HAP-1 (cell line): ENCODE data around the gene KLHL26.
"Not testable (repeated sequence)": the region's sequence is repeated elsewhere in the genome, so short reads cannot be mapped to it uniquely, and the experiment has no call there.

ENCODE experiments used
- DNase-seq, 2 experiments: peaks; one replicate each; pipeline ENCODE4 v3.0.0-alpha.2; 2016 to 2020; ENCODE audit warnings: low spot score in 2 of 2
- H3K27me3 ChIP-seq: fragments of 250-450 bp; sonication (Bioruptor Pico); 2 replicates; pipeline ENCODE4 v1.5.1; 2020; ENCODE audit warnings: low read depth, mild to moderate bottlenecking, moderate library complexity
- H3K36me3 ChIP-seq: fragments of 250-450 bp; sonication (Bioruptor Pico); replicated peaks from 2 replicates; pipeline ENCODE4 v1.5.1; 2020; ENCODE audit warnings: mild to moderate bottlenecking
- H3K4me1 ChIP-seq: fragments of 250-450 bp; sonication (Bioruptor Pico); 2 replicates; pipeline ENCODE4 v1.5.1; 2020; ENCODE audit warnings: mild to moderate bottlenecking
- H3K4me3 ChIP-seq: fragments of 250-450 bp; sonication (Bioruptor Pico); 2 replicates; pipeline ENCODE4 v1.5.1; 2020; ENCODE audit warnings: mild to moderate bottlenecking, moderate library complexity
- H3K9me3 ChIP-seq: fragments of 250-450 bp; sonication (Bioruptor Pico); 2 replicates; pipeline ENCODE4 v1.5.1; 2020; ENCODE audit warnings: mild to moderate bottlenecking, moderate library complexity
- in situ Hi-C: fragments of 300-500 bp; cut with MboI; formaldehyde crosslinking; loops from 3 replicates; pipeline ENCODE4 v1.14.3; 2020; ENCODE audit warnings: low sequenced_read_pairs, inconsistent platforms, mixed read lengths

Gene KLHL26

GRCh38 chr19:18636969-18637629 lies at the start of gene KLHL26:
Gene KLHL26 (plus strand): TSS chr19:18637028. CDS start chr19:18637055, 27 bp downstream.
- no peaks in the 10 kb centered on the region for H3K27me3 ChIP-seq
- H3K9me3 ChIP-seq = no peaks in the 10 kb centered on the region
- H3K36me3 ChIP-seq = no peaks in the 10 kb centered on the region
- in situ Hi-C loops = no loop called here
- H3K4me1 ChIP-seq = peaks cover 9% of the 10 kb centered on the region
- DNase-seq = no peak
- peak within 1 kb of the TSS; percentile 90 for H3K4me3 ChIP-seq

- 0 out of 2 replicates have a peak, but pooled peaks cover 2% of the 10 kb centered on the region for H3K27me3 ChIP-seq
- H3K4me1 ChIP-seq = peaks cover 16% of the 10 kb centered on the region
- DNase-seq = no peak
- H3K9me3 ChIP-seq = 0 out of 2 replicates have a peak, but pooled peaks cover 3% of the 10 kb centered on the region
- peaks cover 13% of the 10 kb centered on the region for H3K36me3 ChIP-seq
- H3K4me3 ChIP-seq = no peak overlapping the region
- in situ Hi-C loops = no loop called here
These were observed 49.3 kb upstream of the KLHL26 start for GRCh38 chr19:18587561-18587960.

GRCh38 chr19:18587962-18588610 lies 48.7 kb upstream of the KLHL26 start:
- peaks cover 16% of the 10 kb centered on the region for H3K4me1 ChIP-seq
- in situ Hi-C loops = no loop called here

GRCh38 chr19:18588611-18589379 lies 48.0 kb upstream of the KLHL26 start, which contains the start of gene REX1BD:
Gene REX1BD (plus strand): TSS chr19:18588798. CDS start chr19:18588802, 4 bp downstream.
- Histone ChIP-seq H3K36me3 (peaks cover 16% of the 10 kb centered on the region), H3K27me3 (0 out of 2 replicates have a peak, but pooled peaks cover 2% of the 10 kb centered on the region), H3K4me1 (peaks cover 22% of the 10 kb centered on the region), H3K9me3 (0 out of 2 replicates have a peak, but pooled peaks cover 3% of the 10 kb centered on the region), H3K4me3 (peak within 1 kb of the TSS; percentile 79)
- DNase-seq = peak; percentile 78 to 93
- in situ Hi-C loops = no loop called here

More at GRCh38 chr19:18587962-18588610, 48.7 kb upstream of the KLHL26 start:
- 0 out of 2 replicates have a peak, but pooled peaks cover 2% of the 10 kb centered on the region for H3K27me3 ChIP-seq
- peaks cover 16% of the 10 kb centered on the region for H3K36me3 ChIP-seq
- DNase-seq = no peak
- 0 out of 2 replicates have a peak, but pooled peaks cover 3% of the 10 kb centered on the region for H3K9me3 ChIP-seq
- peak overlapping the region; percentile 79 for H3K4me3 ChIP-seq

GRCh38 chr19:18589380-18590272 lies 47.2 kb upstream of the KLHL26 start:
- H3K4me1 ChIP-seq = peaks cover 22% of the 10 kb centered on the region
- in situ Hi-C loops = no loop called here
- peaks cover 16% of the 10 kb centered on the region for H3K36me3 ChIP-seq
- H3K27me3 ChIP-seq = 0 out of 2 replicates have a peak, but pooled peaks cover 2% of the 10 kb centered on the region
- peak overlapping the region; percentile 79 for H3K4me3 ChIP-seq
- H3K9me3 ChIP-seq = 0 out of 2 replicates have a peak, but pooled peaks cover 3% of the 10 kb centered on the region
- peak; percentile 88 to 95 for DNase-seq

- H3K4me3 ChIP-seq = peak overlapping the region; percentile 79; the same call in 1 of the 2 replicates
- DNase-seq = peak in 1 of 2 experiments; percentile 70
- peaks cover 16% of the 10 kb centered on the region for H3K36me3 ChIP-seq
- H3K27me3 ChIP-seq = 0 out of 2 replicates have a peak, but pooled peaks cover under 1% of the 10 kb centered on the region
- in situ Hi-C loops = no loop called here
- 0 out of 2 replicates have a peak, but pooled peaks cover 3% of the 10 kb centered on the region for H3K9me3 ChIP-seq
- peaks cover 22% of the 10 kb centered on the region for H3K4me1 ChIP-seq
These were observed 46.3 kb upstream of the KLHL26 start for GRCh38 chr19:18590273-18591272.

- in situ Hi-C loops = no loop called here
- 0 out of 2 replicates have a peak, but pooled peaks cover 3% of the 10 kb centered on the region for H3K9me3 ChIP-seq
- no peak overlapping the region for H3K4me3 ChIP-seq
- peaks cover 22% of the 10 kb centered on the region for H3K4me1 ChIP-seq
- H3K36me3 ChIP-seq = peaks cover 16% of the 10 kb centered on the region
- no peak for DNase-seq
- no peaks in the 10 kb centered on the region for H3K27me3 ChIP-seq
These were observed 45.0 kb upstream of the KLHL26 start for GRCh38 chr19:18591735-18592385.

- in situ Hi-C loops, H3K4me3 ChIP-seq, H3K9me3 ChIP-seq, DNase-seq, H3K27me3 ChIP-seq: not testable (repeated sequence)
- peaks cover 22% of the 10 kb centered on the region for H3K4me1 ChIP-seq
- peaks cover 16% of the 10 kb centered on the region for H3K36me3 ChIP-seq
These were observed 44.1 kb upstream of the KLHL26 start for GRCh38 chr19:18592732-18593131.

- peaks cover 16% of the 10 kb centered on the region for H3K4me1 ChIP-seq
- H3K36me3 ChIP-seq = peaks cover 16% of the 10 kb centered on the region
- no peaks in the 10 kb centered on the region for H3K27me3 ChIP-seq
- H3K4me3 ChIP-seq = peak overlapping the region; percentile 34
- peak; percentile 70 to 72 for DNase-seq
- in situ Hi-C loops = no loop called here
- no peaks in the 10 kb centered on the region for H3K9me3 ChIP-seq
These were observed 43.3 kb upstream of the KLHL26 start for GRCh38 chr19:18593367-18594095.

GRCh38 chr19:18594096-18594823 lies 42.6 kb upstream of the KLHL26 start:
- Histone ChIP-seq H3K4me3 (peak overlapping the region; percentile 34), H3K36me3 (peaks cover 16% of the 10 kb centered on the region), H3K27me3 (no peaks in the 10 kb centered on the region), H3K9me3 (no peaks in the 10 kb centered on the region), H3K4me1 (peaks cover 14% of the 10 kb centered on the region)
- DNase-seq = peak; percentile 85 to 88
- in situ Hi-C loops = no loop called here
